Hair follicular keratinocyte (primary cell): ENCODE data around the gene SCARB2. TPM values are rescaled to one million over a fixed set of nuclear protein-coding genes. Genes with fewer than 3 reads are reported as not detected.

ENCODE experiments used
- total RNA-seq: library from RNA; depleted of rRNA; stranded (reverse); fragments of >200 nt; gene quantifications from 2 replicates; pipeline ENCODE4 v1.2.3, GENCODE V29; 2015

Gene SCARB2
- 48.5 and 75.7 TPM in 2 replicates for total RNA-seq

GRCh38 chr4:76213415-76214176, at the start of gene SCARB2:
TSS of gene SCARB2 (minus strand) at chr4:76213824. CDS start at chr4:76213543, 281 bp downstream.

GRCh38 chr4:76251441-76252270, 38.0 kb upstream of the SCARB2 start, which contains the start of gene FAM47E:
TSS of gene FAM47E (plus strand) at chr4:76251721. CDS start at chr4:76251747, 26 bp downstream.

GRCh38 chr4:76148142-76148865, 65.3 kb downstream of the SCARB2 start, which contains the start of gene NUP54:
TSS of gene NUP54 (minus strand) at chr4:76148397. CDS start at chr4:76148374, 23 bp downstream.

Other genes starting within 250 kb of the SCARB2 start
- 29.8 and 34.7 TPM in 2 replicates for gene SDAD1, start 222.9 kb downstream of the SCARB2 start, total RNA-seq
- gene CXCL9, start 206.3 kb downstream of the SCARB2 start, total RNA-seq = not detected in 2 replicates
- 0.30 and 1.6 TPM in 2 replicates for gene CXCL10, start 190.3 kb downstream of the SCARB2 start, total RNA-seq
- 0.15 and 1.2 TPM in 2 replicates for gene CXCL11, start 177.8 kb downstream of the SCARB2 start, total RNA-seq
- gene ART3, start 139.1 kb downstream of the SCARB2 start, total RNA-seq = 0.31 and 0.49 TPM in 2 replicates
- 38.4 and 58.9 TPM in 2 replicates for gene NUP54, start 65.4 kb downstream of the SCARB2 start, total RNA-seq
- gene FAM47E, start 37.9 kb upstream of the SCARB2 start, total RNA-seq = not detected in 2 replicates
- 2.0 and 3.4 TPM in 2 replicates for gene STBD1, start 92.9 kb upstream of the SCARB2 start, total RNA-seq
- gene CCDC158, start 207.3 kb upstream of the SCARB2 start, total RNA-seq = 0.04 TPM in 1 of 2 replicates, not detected in the other
- 15.1 and 15.6 TPM in 2 replicates for gene SHROOM3, start 221.4 kb upstream of the SCARB2 start, total RNA-seq